SK-N-SH treated with all-trans-retinoic acid at 6 μM for 48 hours (cell line): ENCODE results near the gene PLCD3.

Experiments used
- ATAC-seq: fragments of 200-7000 bp; cut with Tn5 transposase; 3 replicates; pipeline ENCODE4 v1.9.1; 2020; ENCODE audit warnings: mild to moderate bottlenecking, moderate library complexity
- BACH2 ChIP-seq: fragments of 250-450 bp; sonication (Bioruptor Pico); IDR thresholded peaks from 2 replicates; pipeline ENCODE4 v1.9.0; 2021; ENCODE audit warnings: mild to moderate bottlenecking, borderline replicate concordance
- CREB5 ChIP-seq: fragments of 250-450 bp; sonication (Bioruptor Pico); IDR thresholded peaks from 2 replicates; pipeline ENCODE4 v1.5.1; 2020; ENCODE audit warnings: low read depth, mild to moderate bottlenecking, moderate library complexity
- CSDC2 ChIP-seq: fragments of 250-450 bp; sonication (Bioruptor Pico); IDR thresholded peaks from 2 replicates; pipeline ENCODE4 v1.5.0; 2020; ENCODE audit warnings: mild to moderate bottlenecking, moderate library complexity
- CSRNP3 ChIP-seq: fragments of 250-450 bp; sonication (Bioruptor Pico); IDR thresholded peaks from 2 replicates; pipeline ENCODE4 v1.5.1; 2021; ENCODE audit warnings: mild to moderate bottlenecking, moderate library complexity
- ESRRG ChIP-seq: fragments of 250-450 bp; sonication (Bioruptor Pico); IDR thresholded peaks from 2 replicates; pipeline ENCODE4 v1.6.1; 2021; ENCODE audit warnings: mild to moderate bottlenecking
- GLIS3 ChIP-seq: fragments of 250-450 bp; sonication (Bioruptor Pico); IDR thresholded peaks from 2 replicates; pipeline ENCODE4 v1.5.0; 2020; ENCODE audit warnings: mild to moderate bottlenecking, moderate library complexity
- ISL1 ChIP-seq: fragments of 250-450 bp; sonication (Bioruptor Pico); IDR thresholded peaks from 2 replicates; pipeline ENCODE4 v2.1.2; 2022; ENCODE audit warnings: mild to moderate bottlenecking, moderate library complexity
- OSR1 ChIP-seq: fragments of 250-450 bp; sonication (Bioruptor Pico); IDR thresholded peaks from 2 replicates; pipeline ENCODE4 v1.8.0; 2022; ENCODE audit warnings: moderate library complexity, mild to moderate bottlenecking, inconsistent platforms
- RARB ChIP-seq: fragments of 250-450 bp; sonication (Bioruptor Pico); IDR thresholded peaks from 2 replicates; pipeline ENCODE4 v1.8.0; 2021; ENCODE audit warnings: mild to moderate bottlenecking, moderate library complexity
- TCF4 ChIP-seq: fragments of 250-450 bp; sonication (Bioruptor Pico); IDR thresholded peaks from 2 replicates; pipeline ENCODE4 v1.8.0; 2021; ENCODE audit warnings: mild to moderate bottlenecking, moderate library complexity, borderline replicate concordance
- TOX ChIP-seq: fragments of 250-450 bp; sonication (Bioruptor Pico); IDR thresholded peaks from 2 replicates; pipeline ENCODE4 v1.8.0; 2021; ENCODE audit warnings: mild to moderate bottlenecking, moderate library complexity, borderline replicate concordance
- TSHZ2 ChIP-seq: fragments of 250-450 bp; sonication (Bioruptor Pico); IDR thresholded peaks from 2 replicates; pipeline ENCODE4 v1.5.0; 2020; ENCODE audit warnings: mild to moderate bottlenecking, moderate library complexity
- ZC3H10 ChIP-seq: fragments of 250-450 bp; sonication (Bioruptor Pico); IDR thresholded peaks from 2 replicates; pipeline ENCODE4 v1.5.1; 2021; ENCODE audit warnings: mild to moderate bottlenecking, moderate library complexity
- ZFP3 ChIP-seq: fragments of 250-450 bp; sonication (Bioruptor Pico); IDR thresholded peaks from 2 replicates; pipeline ENCODE4 v1.5.0; 2020; ENCODE audit warnings: mild to moderate bottlenecking, moderate library complexity
- ZNF565 ChIP-seq: fragments of 450-650 bp; formaldehyde crosslinking; conservative IDR thresholded peaks from 2 replicates; pipeline ENCODE4 v1.5.0; 2020; ENCODE audit warnings: low read depth, mild to moderate bottlenecking, moderate library complexity
- ZNF70 ChIP-seq: fragments of 450-650 bp; formaldehyde crosslinking; IDR thresholded peaks from 2 replicates; pipeline ENCODE4 v1.5.0; 2020; ENCODE audit warnings: mild to moderate bottlenecking, moderate library complexity
- ZNF8 ChIP-seq: fragments of 450-650 bp; formaldehyde crosslinking; IDR thresholded peaks from 2 replicates; pipeline ENCODE4 v1.5.0; 2020; ENCODE audit warnings: mild to moderate bottlenecking, moderate library complexity

Gene PLCD3

GRCh38 chr17:45123930-45124796 is 8.2 kb downstream of the PLCD3 start (continued):
- no peak for TF ChIP-seq OSR1
- no peak for TF ChIP-seq BACH2
- no peak for TF ChIP-seq CSRNP3 (CRISPR knock-in tag)
- TF ChIP-seq ZNF8 (CRISPR knock-in tag) = no peak
- TF ChIP-seq ZNF565 = no peak
- peak; percentile 74; the same call in 1 of the 2 replicates for TF ChIP-seq CSDC2 (CRISPR knock-in tag)
- 0 out of 2 replicates have a peak, but pooled peaks have one; percentile 37 for TF ChIP-seq TSHZ2 (CRISPR knock-in tag)
- no peak for TF ChIP-seq ISL1 (CRISPR knock-in tag)
- no peak for TF ChIP-seq RARB (CRISPR knock-in tag)
- no peak for TF ChIP-seq GLIS3
- TF ChIP-seq TOX (CRISPR knock-in tag) = no peak
- no peak for TF ChIP-seq TCF4 (CRISPR knock-in tag)
- no peak for TF ChIP-seq ZNF70 (CRISPR knock-in tag)

- TF ChIP-seq CSRNP3 (CRISPR knock-in tag) (no peak), CSDC2 (CRISPR knock-in tag) (no peak)
- TF ChIP-seq, all 23 proteins: peak for 0
- ATAC-seq = no peak
These were observed 9.1 kb downstream of the PLCD3 start for GRCh38 chr17:45123076-45123770.

- ATAC-seq = no peak
- TF ChIP-seq TOX (CRISPR knock-in tag) = no peak
- no peak for TF ChIP-seq CSDC2 (CRISPR knock-in tag)
- no peak for TF ChIP-seq TSHZ2 (CRISPR knock-in tag)
- TF ChIP-seq ZC3H10 (CRISPR knock-in tag) = no peak
- TF ChIP-seq ZFP3 (CRISPR knock-in tag) = no peak
- TF ChIP-seq CREB5 (CRISPR knock-in tag) = no peak
- no peak for TF ChIP-seq ISL1 (CRISPR knock-in tag)
- TF ChIP-seq CSRNP3 (CRISPR knock-in tag) = no peak
- TF ChIP-seq ESRRG (CRISPR knock-in tag) = no peak
These were observed 11.3 kb downstream of the PLCD3 start for GRCh38 chr17:45121055-45121454.
